ENCODE results near the gene B3GALT5.

Gene B3GALT5

GRCh38 chr21:39645331-39645730 is 32.6 kb downstream of the B3GALT5 start:
- DNase-seq (ENCODE audit: low read depth in 3 of 3, low spot score in 1 of 3): no peak

DNA sequence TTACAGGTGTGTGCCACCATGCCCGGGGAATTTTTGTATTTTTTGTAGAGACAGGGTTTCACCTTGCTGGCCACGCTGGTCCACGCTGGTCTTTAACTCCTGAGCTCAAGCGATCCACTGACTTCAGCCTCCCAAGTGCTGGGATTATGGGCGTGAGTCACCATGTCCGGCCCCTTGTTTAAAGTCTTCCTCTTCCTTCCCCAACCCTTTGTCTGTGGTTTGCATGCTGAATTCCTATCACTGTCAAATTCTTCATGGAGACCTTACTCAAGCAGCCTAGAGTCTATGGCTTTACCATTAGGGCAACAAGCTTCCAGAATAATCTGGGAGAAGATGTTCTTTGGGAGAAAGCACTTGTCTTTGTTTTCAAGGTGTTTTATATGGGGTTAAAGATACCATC is 34.7 kb downstream of the B3GALT5 start:
- no peak for DNase-seq (ENCODE audit: low read depth in 3 of 3, low spot score in 1 of 3)

- DNase-seq (ENCODE audit: low read depth in 3 of 3, low spot score in 1 of 3): no peak
Measured at GRCh38 chr21:39648879-39649278, 36.1 kb downstream of the B3GALT5 start.

DNA sequence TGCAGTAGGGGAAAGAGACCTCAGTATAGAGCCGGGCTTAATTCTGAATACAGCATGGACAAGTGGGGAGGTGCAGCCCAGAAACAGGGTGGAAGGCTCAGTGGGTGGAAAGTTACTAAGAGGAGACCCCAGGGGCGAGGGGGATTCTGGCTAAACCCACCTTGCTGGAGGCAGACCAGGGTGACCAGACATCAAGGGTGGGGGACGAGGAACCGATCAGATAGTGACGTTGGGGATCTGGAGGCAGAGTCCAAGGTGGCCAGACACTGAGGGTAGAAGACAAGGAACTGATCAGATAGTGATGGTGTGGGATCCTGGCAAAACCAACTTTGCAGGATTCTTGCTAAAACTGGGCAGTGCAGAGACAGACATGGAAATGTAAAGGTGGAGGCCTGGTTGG is 36.8 kb downstream of the B3GALT5 start:
- no peak for DNase-seq (ENCODE audit: low read depth in 3 of 3, low spot score in 1 of 3)

DNA sequence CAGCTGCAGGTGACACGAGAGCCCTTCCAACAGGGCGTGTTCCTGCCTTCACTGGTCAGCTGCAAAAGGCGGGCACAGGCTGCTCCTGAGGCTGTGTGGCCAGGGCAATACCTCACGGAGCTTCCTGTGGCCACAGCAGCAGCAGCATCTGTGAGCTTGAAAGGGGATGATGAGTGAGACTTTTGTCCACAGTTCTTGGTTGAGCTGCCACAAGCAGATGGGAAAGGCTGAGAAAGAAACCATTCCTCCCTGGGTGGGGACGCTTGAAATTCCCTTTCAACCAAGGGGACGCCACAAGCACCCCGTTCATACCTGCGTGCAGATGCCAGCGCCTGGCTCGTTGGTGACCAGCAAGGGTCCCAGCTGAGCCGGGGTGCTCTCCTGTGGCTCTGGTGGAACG is 37.6 kb downstream of the B3GALT5 start:
- no peak for DNase-seq (ENCODE audit: low read depth in 3 of 3, low spot score in 1 of 3)

GRCh38 chr21:39650801-39651200 is 38.1 kb downstream of the B3GALT5 start:
- DNase-seq (ENCODE audit: low read depth in 3 of 3, low spot score in 1 of 3): no peak

DNA sequence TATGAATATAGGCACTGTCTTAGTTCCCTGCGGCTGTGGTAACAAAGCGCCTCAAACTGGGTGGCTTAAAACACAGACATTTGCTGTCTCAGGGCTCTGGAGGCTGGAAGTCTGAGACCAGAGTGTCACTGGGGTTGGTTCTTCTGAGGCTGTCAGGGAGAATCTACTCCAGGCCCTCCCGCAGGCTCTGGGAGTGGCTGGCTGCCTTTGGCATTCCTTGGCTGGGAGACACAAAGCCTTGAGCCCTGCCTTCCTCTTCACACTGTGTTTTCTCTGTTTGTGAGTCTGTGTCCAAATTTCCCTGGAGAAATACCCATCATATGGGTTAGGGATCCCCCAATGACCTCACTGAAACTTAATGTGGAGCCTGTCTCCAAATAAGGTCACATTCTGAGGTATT is 38.5 kb downstream of the B3GALT5 start:
- DNase-seq (ENCODE audit: low read depth in 3 of 3, low spot score in 1 of 3): no peak

GRCh38 chr21:39654951-39655350 is 42.2 kb downstream of the B3GALT5 start:
- DNase-seq (ENCODE audit: low read depth in 3 of 3, low spot score in 1 of 3): no peak

GRCh38 chr21:39655589-39655988 is 42.8 kb downstream of the B3GALT5 start:
- DNase-seq (ENCODE audit: low read depth in 3 of 3, low spot score in 1 of 3): no peak

DNA sequence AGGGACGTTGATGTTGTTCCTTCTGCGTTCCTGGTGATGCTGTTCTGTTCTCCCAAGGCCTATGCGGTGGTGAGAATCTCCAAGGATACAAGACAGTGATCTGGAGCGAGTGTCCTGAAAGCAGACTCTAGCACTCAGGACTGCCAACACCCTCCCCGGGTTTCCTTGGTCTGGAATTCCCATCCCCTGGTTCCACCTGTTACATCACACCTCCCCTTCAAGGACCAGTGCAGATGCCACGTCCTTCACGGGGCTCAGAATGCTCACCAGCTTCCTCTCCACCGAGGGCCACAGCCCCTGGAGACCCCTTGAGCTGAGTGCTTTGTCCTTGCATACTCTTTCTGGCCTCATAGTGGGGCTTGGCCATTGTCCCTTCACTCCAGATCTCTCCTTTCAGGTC is 43.5 kb downstream of the B3GALT5 start:
- DNase-seq (ENCODE audit: low read depth in 3 of 3, low spot score in 1 of 3): no peak

GRCh38 chr21:39657091-39657689 is 44.5 kb downstream of the B3GALT5 start:
- no peak for DNase-seq (ENCODE audit: low read depth in 3 of 3, low spot score in 1 of 3)

DNA sequence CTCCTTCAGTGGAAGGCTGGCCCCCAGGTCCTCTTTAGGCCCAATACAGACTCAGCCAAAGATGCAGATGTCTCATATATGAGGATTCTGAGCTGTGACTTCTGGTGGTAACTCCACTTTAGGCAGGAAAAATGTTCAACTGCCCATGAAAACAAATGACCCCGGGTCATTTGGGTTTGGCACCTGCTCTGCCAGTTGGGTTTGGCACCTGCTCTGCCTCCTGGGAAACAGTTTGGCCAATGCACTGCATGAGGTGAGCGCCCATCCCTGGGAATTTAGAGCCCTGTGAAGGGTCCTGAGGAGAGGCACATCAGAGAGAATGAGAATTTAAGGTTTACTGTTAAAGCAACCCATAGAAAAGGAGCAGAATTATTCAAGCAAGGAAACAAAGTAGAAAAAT is 45.3 kb downstream of the B3GALT5 start:
- DNase-seq (ENCODE audit: low read depth in 3 of 3, low spot score in 1 of 3): no peak

DNA sequence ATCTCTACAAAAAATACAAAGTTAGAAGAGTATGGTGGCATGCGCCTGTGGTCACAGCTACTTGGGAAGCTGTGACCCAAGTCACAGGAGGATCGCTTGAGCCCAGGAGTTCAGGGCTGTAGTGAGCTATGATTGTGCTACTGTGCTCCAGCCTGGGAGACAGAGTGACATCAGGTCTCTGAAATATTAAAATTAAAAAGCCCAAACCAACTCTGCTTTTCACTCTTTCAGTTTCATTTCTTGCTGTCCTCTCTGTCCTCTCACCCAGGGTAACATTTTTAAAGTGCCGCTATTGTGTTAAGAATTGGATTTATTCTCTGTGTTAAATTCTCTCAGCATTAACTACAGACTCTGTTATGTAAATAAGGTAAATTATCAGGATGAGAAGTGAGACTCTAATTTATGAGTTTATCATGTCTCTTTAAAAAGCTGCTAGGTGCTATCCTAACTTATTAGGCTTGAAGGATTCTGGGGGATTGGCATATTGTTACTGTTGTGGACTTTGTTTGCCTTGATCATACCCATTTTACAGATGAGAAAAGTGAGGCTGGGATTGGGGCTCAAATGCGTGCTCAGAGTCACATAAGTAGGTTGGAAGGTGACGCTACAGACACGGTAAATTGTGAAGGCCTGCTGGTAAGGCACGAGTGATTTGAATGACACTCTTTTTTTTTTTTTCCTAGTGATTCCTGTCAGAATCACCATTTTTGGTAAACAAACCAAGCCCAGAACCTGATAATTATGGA is 46.5 kb downstream of the B3GALT5 start:
- no peak for DNase-seq (ENCODE audit: low read depth in 3 of 3, low spot score in 1 of 3)

DNA sequence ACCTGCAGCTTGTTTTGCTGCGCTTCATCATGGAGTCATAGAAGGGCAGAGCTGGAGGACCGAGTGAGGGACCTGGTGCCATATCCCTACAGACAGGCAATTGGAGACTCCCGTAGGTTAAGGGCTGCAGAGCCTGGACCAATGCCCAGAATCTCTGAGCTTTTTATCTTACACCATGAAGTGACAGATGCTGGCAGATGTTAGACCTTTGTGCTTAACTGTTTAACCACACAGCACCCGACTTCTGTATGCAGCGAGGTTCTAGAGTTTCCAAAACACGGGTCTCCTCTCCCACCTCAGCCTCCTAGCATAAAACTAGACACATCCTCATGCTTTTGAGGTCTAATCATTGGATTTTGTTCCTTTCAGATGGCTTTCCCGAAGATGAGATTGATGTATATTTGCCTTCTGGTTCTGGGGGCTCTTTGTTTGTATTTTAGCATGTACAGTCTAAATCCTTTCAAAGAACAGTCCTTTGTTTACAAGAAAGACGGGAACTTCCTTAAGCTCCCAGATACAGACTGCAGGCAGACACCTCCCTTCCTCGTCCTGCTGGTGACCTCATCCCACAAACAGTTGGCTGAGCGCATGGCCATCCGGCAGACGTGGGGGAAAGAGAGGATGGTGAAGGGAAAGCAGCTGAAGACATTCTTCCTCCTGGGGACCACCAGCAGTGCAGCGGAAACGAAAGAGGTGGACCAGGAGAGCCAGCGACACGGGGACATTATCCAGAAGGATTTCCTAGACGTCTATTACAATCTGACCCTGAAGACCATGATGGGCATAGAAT is 47.6 kb downstream of the B3GALT5 start:
- DNase-seq (ENCODE audit: low read depth in 3 of 3, low spot score in 1 of 3): no peak

DNA sequence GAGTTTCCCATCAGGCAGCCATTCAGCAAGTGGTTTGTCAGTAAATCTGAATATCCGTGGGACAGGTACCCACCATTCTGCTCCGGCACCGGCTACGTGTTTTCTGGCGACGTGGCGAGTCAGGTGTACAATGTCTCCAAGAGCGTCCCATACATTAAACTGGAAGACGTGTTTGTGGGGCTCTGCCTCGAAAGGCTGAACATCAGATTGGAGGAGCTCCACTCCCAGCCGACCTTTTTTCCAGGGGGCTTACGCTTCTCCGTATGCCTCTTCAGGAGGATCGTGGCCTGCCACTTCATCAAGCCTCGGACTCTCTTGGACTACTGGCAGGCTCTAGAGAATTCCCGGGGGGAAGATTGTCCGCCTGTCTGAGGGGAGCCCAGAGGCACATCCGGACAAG is 48.4 kb downstream of the B3GALT5 start:
- DNase-seq (ENCODE audit: low read depth in 3 of 3, low spot score in 1 of 3): no peak

- DNase-seq (ENCODE audit: low read depth in 3 of 3, low spot score in 1 of 3): no peak
Measured at GRCh38 chr21:39661740-39662139, 49.0 kb downstream of the B3GALT5 start.

DNA sequence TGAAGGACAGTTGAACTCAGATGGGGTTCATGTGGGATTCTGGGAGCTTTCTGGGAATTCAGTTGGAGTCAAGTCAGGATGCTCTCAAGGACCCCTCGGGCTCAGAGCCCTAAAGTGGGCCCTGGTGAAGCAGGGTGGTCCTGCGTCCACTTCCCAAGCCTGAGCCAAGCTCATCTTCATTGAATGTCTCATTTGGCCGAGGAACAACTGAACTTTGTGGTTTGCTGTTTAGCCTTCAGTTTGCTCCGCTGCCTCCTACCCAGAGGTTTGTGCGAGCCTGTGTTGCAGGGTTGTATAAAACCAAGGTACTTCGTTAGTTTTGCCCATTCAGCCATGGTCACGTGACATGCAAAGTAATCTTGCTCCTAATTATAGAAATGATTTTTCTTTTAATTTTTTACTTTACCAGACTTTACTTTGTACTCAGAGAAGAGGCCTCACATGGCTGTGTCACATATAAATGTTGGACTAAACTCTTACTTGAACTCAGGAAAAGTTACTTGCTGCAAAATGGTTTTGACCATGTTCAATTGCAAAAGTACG is 49.7 kb downstream of the B3GALT5 start:
- DNase-seq (ENCODE audit: low read depth in 3 of 3, low spot score in 1 of 3): no peak

GRCh38 chr21:39663066-39663465 is 50.3 kb downstream of the B3GALT5 start:
- DNase-seq (ENCODE audit: low read depth in 3 of 3, low spot score in 1 of 3): no peak

DNA sequence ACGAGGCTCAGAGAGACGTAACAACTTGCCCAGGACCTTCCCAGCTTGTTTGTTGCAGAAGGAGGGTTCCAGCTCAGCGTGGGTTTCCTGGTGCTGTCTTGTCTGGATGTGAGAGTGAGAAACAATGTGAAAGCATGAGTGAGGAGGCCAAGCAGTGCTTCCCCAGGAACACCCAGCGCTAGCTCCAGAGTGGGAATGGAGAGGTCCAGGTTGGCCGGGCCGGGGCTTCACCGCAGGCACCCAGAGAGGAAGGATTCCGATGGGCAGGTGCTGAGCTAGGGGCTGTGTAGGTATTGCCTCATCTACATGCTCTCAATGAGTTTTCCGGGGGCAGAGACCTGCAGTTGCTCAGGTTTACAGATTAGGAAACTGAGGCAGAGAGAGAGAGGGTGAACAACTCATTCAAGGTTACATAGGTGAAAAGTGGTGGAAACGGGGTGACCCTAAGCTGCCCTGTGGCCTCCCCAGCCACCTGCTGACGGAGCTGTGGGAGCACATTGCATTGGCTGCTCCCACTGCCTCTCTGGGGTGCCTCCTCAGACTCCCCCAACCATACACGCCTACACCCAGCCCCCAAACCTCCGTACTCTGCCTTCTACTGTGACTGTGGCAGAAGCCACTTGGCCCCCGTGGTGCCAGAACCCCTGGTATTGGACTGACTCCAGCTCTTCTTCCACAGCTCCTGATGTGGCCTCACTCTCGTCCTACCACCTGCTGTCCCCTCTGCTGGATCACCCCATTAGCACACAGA is 51.2 kb downstream of the B3GALT5 start:
- DNase-seq (ENCODE audit: low read depth in 3 of 3, low spot score in 1 of 3): no peak

DNA sequence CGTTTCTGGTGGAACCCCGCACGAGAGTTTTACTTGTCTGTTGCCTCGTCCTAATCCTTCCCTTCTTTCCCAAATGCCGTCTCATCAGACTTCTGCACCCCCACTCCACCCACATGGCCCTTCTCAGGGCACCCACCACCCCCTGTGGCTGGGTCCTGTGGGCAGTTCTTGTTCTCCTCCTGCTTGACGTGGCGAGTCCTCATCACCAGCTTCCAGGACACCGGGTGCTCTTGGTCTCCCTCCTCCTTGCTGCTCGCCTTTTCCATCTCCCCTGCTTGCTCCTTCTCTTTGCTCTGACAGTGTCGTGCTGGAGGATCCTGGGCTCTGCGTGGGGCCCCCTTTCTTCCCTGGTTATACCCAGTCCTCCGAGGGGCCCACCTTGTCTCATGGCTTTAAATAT is 51.8 kb downstream of the B3GALT5 start:
- no peak for DNase-seq (ENCODE audit: low read depth in 3 of 3, low spot score in 1 of 3)

- DNase-seq (ENCODE audit: low read depth in 3 of 3, low spot score in 1 of 3): no peak
Measured at GRCh38 chr21:39666026-39666425, 53.3 kb downstream of the B3GALT5 start.

All from stimulated activated CD4-positive, alpha-beta T cell treated with anti-CD3 and anti-CD28 coated beads, TNF-alpha, amount 100 ng/mL, for 1 hour (primary cell).